ENCODE data around the gene TM9SF1. TPM values are rescaled to one million over a fixed set of nuclear protein-coding genes. Genes with fewer than 3 reads are reported as not detected.

TM9SF1 gene
- total and polyA plus RNA-seq, 9 of the 15 experiments (the other 6 are each of a cell fraction or from before 2014, with no cell fraction given), result 5.3 to 20.3 (median 11.8) TPM

- no peak for TF ChIP-seq MYNN (IDR thresholded peaks at IDR 0.05)
- no peak for TF ChIP-seq MYNN (CRISPR knock-in tag; IDR thresholded peaks at IDR 0.05)
- TF ChIP-seq ZNF395 (CRISPR knock-in tag; IDR thresholded peaks at IDR 0.05), result no peak
- no peak for TF ChIP-seq CLOCK (CRISPR knock-in tag; IDR thresholded peaks at IDR 0.05; ENCODE audit: borderline replicate concordance)
- no peak for TF ChIP-seq ZNF354B (CRISPR knock-in tag; IDR thresholded peaks at IDR 0.05)
- no peak for TF ChIP-seq SIN3B (IDR thresholded peaks at IDR 0.05; ENCODE audit: low read depth)
- no peak for TF ChIP-seq ZBTB49 (CRISPR knock-in tag; IDR thresholded peaks at IDR 0.05; ENCODE audit: borderline replicate concordance)
- TF ChIP-seq CBX1 (IDR thresholded peaks at IDR 0.05; ENCODE audit: low read depth), result no peak
- TF ChIP-seq FOXA3 (CRISPR knock-in tag; conservative IDR thresholded peaks at IDR 0.05 in 1 of 2, IDR thresholded peaks at IDR 0.05 in 1 of 2), result no peak
- no peak for TF ChIP-seq ZNF398 (CRISPR knock-in tag; IDR thresholded peaks at IDR 0.05)
- no peak for TF ChIP-seq HDGF (IDR thresholded peaks at IDR 0.05)
- no peak for TF ChIP-seq HNRNPH1 (optimal IDR thresholded peaks at IDR 0.05; ENCODE audit: low read depth, low read length)
- TF ChIP-seq FIP1L1 (IDR thresholded peaks at IDR 0.05; ENCODE audit: low read depth, low read length, poor library complexity, severe bottlenecking), result no peak
These were observed 37.6 kb upstream of the TM9SF1 start, which contains the start of gene GMPR2 (continued) for GRCh38 chr14:24232645-24233537.
